Amygdala (tissue), 56 donors: ENCODE measurements around the gene SEMA5B.

ENCODE experiments used
- DNase-seq, 56 donors: peaks; one replicate each; lab custom pipeline; 2025; lab: John Stamatoyannopoulos, UW

SEMA5B gene

GRCh38 chr3:123027292-123028232 lies at the start of gene SEMA5B:
Gene SEMA5B, minus strand, starts transcription at chr3:123027763. Its CDS starts 66,500 bp downstream, at chr3:122961263.
- peak in 26 of 56 donors; percentile 4 to 73 (median 38) for DNase-seq

GRCh38 chr3:123076496-123077418 lies 49.2 kb upstream of the SEMA5B start:
- DNase-seq: peak in 2 of 56 donors; percentile 10 to 33

GRCh38 chr3:123076112-123076495 lies 48.5 kb upstream of the SEMA5B start:
- DNase-seq: no peak

GRCh38 chr3:123075359-123075758 lies 47.8 kb upstream of the SEMA5B start:
- DNase-seq: no peak

DNA sequence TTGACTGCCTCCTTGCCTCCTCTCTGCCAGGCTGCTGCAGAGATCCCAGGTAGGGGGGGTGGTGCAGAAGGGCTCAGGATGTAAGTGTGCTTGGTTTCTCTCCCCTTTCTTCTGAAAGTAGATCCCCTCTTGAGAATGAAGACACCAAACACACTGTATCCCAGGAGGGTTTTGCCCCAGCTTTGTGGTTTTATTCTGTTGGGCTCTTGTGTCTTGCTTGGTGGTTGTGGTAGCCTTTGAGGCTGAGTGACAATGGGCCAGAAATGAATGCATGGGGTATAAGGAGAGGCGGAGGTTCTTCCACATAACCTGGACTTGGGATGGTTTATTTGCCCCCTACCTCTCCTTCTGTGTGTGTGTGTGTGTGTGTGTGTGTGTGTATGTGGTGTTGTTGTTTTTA lies 45.0 kb upstream of the SEMA5B start:
- no peak for DNase-seq

DNA sequence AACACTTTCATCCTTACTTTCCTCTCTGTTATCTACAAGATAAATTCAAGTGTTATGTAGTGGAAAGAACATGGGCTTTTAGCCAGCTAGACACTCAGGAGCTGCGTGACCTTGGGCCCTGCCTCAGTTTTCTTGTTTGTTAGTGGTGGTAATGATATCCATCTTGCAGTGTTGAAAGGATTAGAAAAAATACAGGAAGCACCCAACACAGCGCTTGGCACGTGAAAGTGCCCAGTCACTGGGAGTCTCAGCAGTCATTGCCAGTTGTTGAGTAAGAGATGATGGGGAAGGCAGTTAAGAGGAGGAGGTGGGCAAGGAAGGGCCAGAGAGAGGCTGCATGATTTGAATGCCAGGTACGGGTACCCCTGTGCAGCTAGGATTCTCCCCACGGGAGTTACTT lies 44.6 kb upstream of the SEMA5B start:
- DNase-seq: no peak

- DNase-seq: no peak
These were observed 44.0 kb upstream of the SEMA5B start for GRCh38 chr3:123071581-123071980.

DNA sequence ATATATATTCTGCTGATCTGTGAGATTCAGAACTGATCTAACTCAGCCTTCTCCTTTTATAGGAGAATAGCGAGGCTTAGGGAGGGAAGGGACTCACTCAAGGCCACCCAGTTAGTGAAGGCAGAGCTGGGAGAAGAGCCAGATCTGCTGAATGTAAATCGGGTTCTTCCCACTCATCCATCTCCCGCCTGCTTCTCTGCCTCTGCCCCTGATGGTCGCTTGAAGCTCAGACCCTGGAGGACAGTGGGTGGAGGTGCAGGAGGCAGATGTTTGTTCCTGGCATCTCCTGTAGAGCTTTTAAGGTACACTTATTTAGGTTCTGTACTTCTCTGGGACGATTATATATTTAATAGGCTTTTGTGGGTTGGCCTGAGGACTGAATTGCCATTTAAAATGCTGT lies 43.6 kb upstream of the SEMA5B start:
- DNase-seq: no peak

DNA sequence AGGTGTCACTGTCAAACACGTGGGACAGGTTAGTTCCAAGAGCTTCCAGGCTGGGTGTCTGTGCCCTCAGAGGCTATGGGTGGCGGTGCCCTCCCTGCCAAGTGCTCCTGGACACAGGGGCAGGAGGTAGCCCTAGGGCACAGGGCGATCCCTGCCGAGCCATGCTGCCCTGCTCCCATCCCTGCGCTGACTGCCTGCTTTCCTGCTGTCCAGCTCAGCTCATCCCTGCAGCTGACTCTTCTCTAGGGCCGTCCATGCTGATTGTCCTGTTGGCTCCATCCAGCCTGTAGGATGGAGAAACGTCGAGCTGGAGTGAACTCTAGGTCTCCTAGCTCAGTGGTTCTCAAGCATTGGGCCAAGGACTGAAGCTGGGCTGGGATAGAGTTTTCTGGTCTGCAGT lies 42.9 kb upstream of the SEMA5B start:
- no peak for DNase-seq

- no peak for DNase-seq
These were observed 41.2 kb upstream of the SEMA5B start for GRCh38 chr3:123068601-123069381.

GRCh38 chr3:123067689-123068600 lies 40.4 kb upstream of the SEMA5B start:
- no peak for DNase-seq

GRCh38 chr3:123066896-123067688 lies 39.5 kb upstream of the SEMA5B start, which contains the start of gene PDIA5:
Gene PDIA5, plus strand, starts transcription at chr3:123067025. Its CDS starts 140 bp downstream, at chr3:123067165.
- peak; percentile 21 to 92 (median 82) for DNase-seq

- no peak for DNase-seq
These were observed 39.0 kb upstream of the SEMA5B start for GRCh38 chr3:123066599-123066895.

DNA sequence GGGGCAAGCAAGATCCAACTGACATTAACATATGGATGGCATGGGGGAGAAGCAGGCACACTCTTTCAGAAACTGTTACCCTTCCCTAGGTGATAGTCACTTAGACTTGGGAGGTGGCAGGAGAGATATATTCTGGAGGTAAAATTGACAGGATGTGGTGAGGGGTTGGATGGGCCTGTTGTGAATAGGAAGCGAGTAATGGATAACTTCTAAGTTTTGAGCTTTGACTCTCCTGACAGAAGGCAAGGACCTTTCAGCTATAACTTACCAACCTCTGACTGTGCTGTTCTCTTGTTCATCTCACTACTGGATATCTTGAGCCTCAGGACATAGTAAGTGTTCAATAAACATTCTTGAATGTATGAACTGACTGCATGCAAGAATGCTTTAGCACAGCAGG lies 37.4 kb upstream of the SEMA5B start:
- no peak for DNase-seq

DNA sequence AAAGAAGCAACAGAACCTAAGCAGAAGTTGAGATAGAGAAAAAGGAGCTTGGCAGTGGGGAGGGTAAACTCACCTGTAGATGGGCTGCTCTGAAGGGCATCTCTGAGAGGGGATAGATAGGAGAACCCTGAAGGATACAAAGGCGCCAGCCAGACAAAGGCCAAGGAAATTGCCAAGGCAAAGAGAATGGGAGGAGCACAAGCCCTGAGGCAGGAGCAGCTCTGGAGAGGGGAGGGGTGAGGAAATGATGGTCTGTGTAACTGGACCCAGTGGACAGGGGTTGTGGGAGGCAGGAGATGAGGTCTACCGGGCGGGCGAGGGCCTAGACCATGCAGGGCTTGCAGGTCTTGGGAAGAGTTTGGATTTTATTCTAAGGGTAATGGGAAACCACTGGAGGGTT lies 36.9 kb upstream of the SEMA5B start:
- DNase-seq: no peak

- DNase-seq: no peak
These were observed 35.5 kb upstream of the SEMA5B start for GRCh38 chr3:123063034-123063433.

DNA sequence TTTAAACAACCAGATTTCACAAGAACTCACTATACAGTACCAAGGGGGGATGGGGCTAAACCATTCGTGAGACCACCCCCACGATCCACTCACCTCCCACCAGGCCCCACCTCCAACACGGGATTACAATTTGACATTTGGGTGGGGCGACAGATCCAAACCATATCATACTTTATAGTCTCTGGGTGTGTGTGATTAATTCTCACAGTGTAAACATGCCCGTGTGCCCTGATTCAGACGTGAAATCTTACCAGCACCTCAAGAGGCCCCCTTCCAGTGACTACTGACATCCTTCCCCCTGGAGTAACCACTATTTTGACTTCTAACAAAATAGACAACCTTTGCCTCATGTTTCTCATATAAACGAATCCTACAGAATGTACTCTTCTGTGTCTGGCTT lies 34.3 kb upstream of the SEMA5B start:
- DNase-seq: no peak

DNA sequence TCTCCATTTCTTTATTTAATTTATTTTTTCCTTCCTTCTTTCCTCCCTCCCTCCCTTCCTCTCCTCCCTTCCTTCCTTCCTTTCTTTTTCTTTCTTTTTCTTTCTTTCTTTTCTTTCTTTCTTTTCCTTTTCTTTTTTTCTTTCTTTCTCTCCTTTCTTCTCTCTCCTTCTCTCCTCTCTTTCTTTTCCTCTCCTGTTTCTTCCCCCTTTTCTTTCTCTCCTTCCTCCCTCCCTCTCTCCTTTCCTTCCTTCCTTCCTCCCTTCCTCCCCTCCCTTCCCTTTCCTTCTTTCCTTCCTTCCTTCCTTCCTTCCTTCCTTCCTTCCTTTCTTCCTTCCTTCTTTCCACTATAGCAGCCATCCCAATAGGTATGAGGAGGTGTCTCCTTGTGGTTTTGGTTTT lies 32.5 kb upstream of the SEMA5B start:
- no peak for DNase-seq

- DNase-seq: no peak
These were observed 30.9 kb upstream of the SEMA5B start for GRCh38 chr3:123058505-123058904.
